OCI-LY1 (cell line): ENCODE measurements around the gene SCML1.

Experiments used
- H2AFZ ChIP-seq: fragments of 200-600 bp; sonication (generic), shearing (Covaris generic); 2 replicates; pipeline ENCODE4 v1.6.0; 2014; ENCODE audit warnings: antibody characterized with exemption, mild to moderate bottlenecking, low read length
- H3F3A ChIP-seq: fragments of 200-600 bp; sonication (generic), shearing (Covaris generic); 2 replicates; pipeline ENCODE4 v1.6.0; 2014; ENCODE audit warnings: mild to moderate bottlenecking, antibody characterized with exemption, low read length, moderate library complexity; ENCODE audit not compliant: insufficient read depth
- H3K27ac ChIP-seq: fragments of 200-600 bp; sonication (generic); 2 replicates; pipeline ENCODE4 v1.5.1; 2014; ENCODE audit warnings: low read length, mixed run types, mild to moderate bottlenecking, low read depth; ENCODE audit not compliant: poor library complexity, severe bottlenecking
- H3K27me3 ChIP-seq: fragments of 200-600 bp; sonication (generic); 2 replicates; pipeline ENCODE4 v1.6.0; 2014; ENCODE audit warnings: antibody characterized with exemption, mild to moderate bottlenecking, low read length, moderate library complexity; ENCODE audit not compliant: insufficient read depth
- H3K36me3 ChIP-seq: fragments of 200-600 bp; sonication (generic); 2 replicates; pipeline ENCODE4 v1.6.1; 2014; ENCODE audit warnings: mild to moderate bottlenecking, antibody characterized with exemption, low read length, moderate library complexity, mixed read lengths; ENCODE audit not compliant: insufficient read depth
- H3K4me1 ChIP-seq: fragments of 200-600 bp; sonication (generic); 2 replicates; pipeline ENCODE4 v1.5.1; 2014; ENCODE audit warnings: mild to moderate bottlenecking, low read length, moderate library complexity; ENCODE audit not compliant: insufficient read depth, severe bottlenecking
- H3K4me2 ChIP-seq: fragments of 200-600 bp; sonication (generic), shearing (Covaris generic); 2 replicates; pipeline ENCODE4 v1.6.1; 2014; ENCODE audit warnings: low read length
- H3K4me3 ChIP-seq: fragments of 200-600 bp; sonication (generic); 2 replicates; pipeline ENCODE4 v1.5.1; 2014; ENCODE audit warnings: low read length, low read depth, mild to moderate bottlenecking, mixed read lengths; ENCODE audit not compliant: poor library complexity, severe bottlenecking
- H3K79me2 ChIP-seq: fragments of 200-600 bp; shearing (Covaris generic); 2 replicates; pipeline ENCODE4 v1.6.1; 2016; ENCODE audit warnings: mixed run types, low read length, mixed read lengths; ENCODE audit not compliant: insufficient read depth
- H3K9ac ChIP-seq: fragments of 200-600 bp; sonication (generic), shearing (Covaris generic); 2 replicates; pipeline ENCODE4 v1.6.1; 2014; ENCODE audit warnings: mild to moderate bottlenecking, low read length, mixed read lengths
- H3K9me2 ChIP-seq: fragments of 200-600 bp; sonication (generic), shearing (Covaris generic); 2 replicates; pipeline ENCODE4 v1.6.1; 2014; ENCODE audit warnings: low read depth, mild to moderate bottlenecking, low read length, mixed read lengths
- H3K9me3 ChIP-seq: fragments of 200-600 bp; shearing (Covaris generic); 2 replicates; pipeline ENCODE4 v1.6.1; 2014; ENCODE audit warnings: low read length, mixed read lengths
- H4K20me1 ChIP-seq: fragments of 200-600 bp; sonication (generic), shearing (Covaris generic); 2 replicates; pipeline ENCODE4 v1.6.0; 2016; ENCODE audit warnings: mild to moderate bottlenecking, low read length; ENCODE audit not compliant: insufficient read depth
- EZH2 ChIP-seq: fragments of 200-600 bp; sonication (generic), shearing (Covaris generic); IDR thresholded peaks from 2 replicates; pipeline ENCODE4 v1.8.0; 2017; ENCODE audit warnings: borderline replicate concordance, mixed run types, mild to moderate bottlenecking, antibody characterized with exemption, low read length, moderate library complexity, mixed read lengths
- TF ChIP-seq, protein P1 (sequence below): fragments of 200-600 bp; sonication (generic), shearing (Covaris generic); IDR thresholded peaks from 2 replicates; pipeline ENCODE4 v1.5.1; 2017; ENCODE audit warnings: mild to moderate bottlenecking, antibody characterized with exemption, low read length, moderate library complexity, mixed read lengths

Gene SCML1

GRCh38 chrX:17732138-17732783, 5.0 kb upstream of the SCML1 start:
- Histone ChIP-seq H3K9me3 (no peaks in the 10 kb centered on the region), H3K27ac (no peak overlapping the region), H3K79me2 (no peaks in the 10 kb centered on the region), H4K20me1 (no peaks in the 10 kb centered on the region), H3K4me2 (no peak overlapping the region), H3K9me2 (no peaks in the 10 kb centered on the region), H3K9ac (no peak overlapping the region), H3F3A (no peaks in the 10 kb centered on the region), H3K4me1 (no peaks in the 10 kb centered on the region), H3K36me3 (no peaks in the 10 kb centered on the region), H3K27me3 (no peaks in the 10 kb centered on the region), H2AFZ (no peak overlapping the region), H3K4me3 (no peak overlapping the region)
- no peak for TF ChIP-seq EZH2
- TF ChIP-seq, protein P1, sequence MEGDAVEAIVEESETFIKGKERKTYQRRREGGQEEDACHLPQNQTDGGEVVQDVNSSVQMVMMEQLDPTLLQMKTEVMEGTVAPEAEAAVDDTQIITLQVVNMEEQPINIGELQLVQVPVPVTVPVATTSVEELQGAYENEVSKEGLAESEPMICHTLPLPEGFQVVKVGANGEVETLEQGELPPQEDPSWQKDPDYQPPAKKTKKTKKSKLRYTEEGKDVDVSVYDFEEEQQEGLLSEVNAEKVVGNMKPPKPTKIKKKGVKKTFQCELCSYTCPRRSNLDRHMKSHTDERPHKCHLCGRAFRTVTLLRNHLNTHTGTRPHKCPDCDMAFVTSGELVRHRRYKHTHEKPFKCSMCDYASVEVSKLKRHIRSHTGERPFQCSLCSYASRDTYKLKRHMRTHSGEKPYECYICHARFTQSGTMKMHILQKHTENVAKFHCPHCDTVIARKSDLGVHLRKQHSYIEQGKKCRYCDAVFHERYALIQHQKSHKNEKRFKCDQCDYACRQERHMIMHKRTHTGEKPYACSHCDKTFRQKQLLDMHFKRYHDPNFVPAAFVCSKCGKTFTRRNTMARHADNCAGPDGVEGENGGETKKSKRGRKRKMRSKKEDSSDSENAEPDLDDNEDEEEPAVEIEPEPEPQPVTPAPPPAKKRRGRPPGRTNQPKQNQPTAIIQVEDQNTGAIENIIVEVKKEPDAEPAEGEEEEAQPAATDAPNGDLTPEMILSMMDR: no peak

GRCh38 chrX:17735406-17735805, 1.9 kb upstream of the SCML1 start:
- no peak overlapping the region for H3K4me3 ChIP-seq
- H3K4me2 ChIP-seq: no peak overlapping the region
- H2AFZ ChIP-seq: no peak overlapping the region

GRCh38 chrX:17736478-17736855, 826 bp upstream of the SCML1 start:
- Histone ChIP-seq H4K20me1 (no peaks in the 10 kb centered on the region), H3K79me2 (no peaks in the 10 kb centered on the region), H3K4me1 (no peaks in the 10 kb centered on the region), H3K27ac (no peak overlapping the region), H2AFZ (no peak overlapping the region), H3K9me2 (no peaks in the 10 kb centered on the region), H3K36me3 (no peaks in the 10 kb centered on the region), H3K4me3 (no peak overlapping the region), H3K4me2 (no peak overlapping the region), H3K9ac (no peak overlapping the region), H3K9me3 (no peaks in the 10 kb centered on the region), H3K27me3 (no peaks in the 10 kb centered on the region), H3F3A (no peaks in the 10 kb centered on the region)
- no peak for TF ChIP-seq EZH2
- TF ChIP-seq, protein P1: no peak

More at GRCh38 chrX:17735406-17735805, 1.9 kb upstream of the SCML1 start:
- H3K27ac ChIP-seq: no peak overlapping the region
- TF ChIP-seq, protein P1: no peak
- no peak for TF ChIP-seq EZH2
- no peaks in the 10 kb centered on the region for H3K79me2 ChIP-seq
- no peaks in the 10 kb centered on the region for H4K20me1 ChIP-seq
- H3F3A ChIP-seq: no peaks in the 10 kb centered on the region
- H3K36me3 ChIP-seq: no peaks in the 10 kb centered on the region
- no peaks in the 10 kb centered on the region for H3K27me3 ChIP-seq
- H3K9me3 ChIP-seq: no peaks in the 10 kb centered on the region
- no peak overlapping the region for H3K9ac ChIP-seq
- H3K9me2 ChIP-seq: no peaks in the 10 kb centered on the region
- H3K4me1 ChIP-seq: no peaks in the 10 kb centered on the region
